Measurements from ENCODE around the gene CRB2.

The CRB2 gene

GRCh38 chr9:123331346-123332060 lies 24.5 kb upstream of the CRB2 start:
- TF ChIP-seq EP300 (IDR thresholded peaks at IDR 0.05; ENCODE audit: borderline replicate concordance) (no peak), YY1 (IDR thresholded peaks at IDR 0.05; ENCODE audit: low read depth) (no peak), TAF1 (IDR thresholded peaks at IDR 0.05; ENCODE audit: low read depth) (no peak), NFIC (IDR thresholded peaks at IDR 0.05) (no peak), FOXM1 (IDR thresholded peaks at IDR 0.05; ENCODE audit: borderline replicate concordance, low read depth) (no peak), TCF12 (IDR thresholded peaks at IDR 0.05; ENCODE audit: low read depth) (no peak), USF1 (IDR thresholded peaks at IDR 0.05) (no peak), ZBTB7A (IDR thresholded peaks at IDR 0.05; ENCODE audit: low read depth) (no peak), CEBPB (IDR thresholded peaks at IDR 0.05) (no peak), EGR1 (IDR thresholded peaks at IDR 0.05) (no peak), MAX (IDR thresholded peaks at IDR 0.05) (no peak)
- TF ChIP-seq, protein P1, sequence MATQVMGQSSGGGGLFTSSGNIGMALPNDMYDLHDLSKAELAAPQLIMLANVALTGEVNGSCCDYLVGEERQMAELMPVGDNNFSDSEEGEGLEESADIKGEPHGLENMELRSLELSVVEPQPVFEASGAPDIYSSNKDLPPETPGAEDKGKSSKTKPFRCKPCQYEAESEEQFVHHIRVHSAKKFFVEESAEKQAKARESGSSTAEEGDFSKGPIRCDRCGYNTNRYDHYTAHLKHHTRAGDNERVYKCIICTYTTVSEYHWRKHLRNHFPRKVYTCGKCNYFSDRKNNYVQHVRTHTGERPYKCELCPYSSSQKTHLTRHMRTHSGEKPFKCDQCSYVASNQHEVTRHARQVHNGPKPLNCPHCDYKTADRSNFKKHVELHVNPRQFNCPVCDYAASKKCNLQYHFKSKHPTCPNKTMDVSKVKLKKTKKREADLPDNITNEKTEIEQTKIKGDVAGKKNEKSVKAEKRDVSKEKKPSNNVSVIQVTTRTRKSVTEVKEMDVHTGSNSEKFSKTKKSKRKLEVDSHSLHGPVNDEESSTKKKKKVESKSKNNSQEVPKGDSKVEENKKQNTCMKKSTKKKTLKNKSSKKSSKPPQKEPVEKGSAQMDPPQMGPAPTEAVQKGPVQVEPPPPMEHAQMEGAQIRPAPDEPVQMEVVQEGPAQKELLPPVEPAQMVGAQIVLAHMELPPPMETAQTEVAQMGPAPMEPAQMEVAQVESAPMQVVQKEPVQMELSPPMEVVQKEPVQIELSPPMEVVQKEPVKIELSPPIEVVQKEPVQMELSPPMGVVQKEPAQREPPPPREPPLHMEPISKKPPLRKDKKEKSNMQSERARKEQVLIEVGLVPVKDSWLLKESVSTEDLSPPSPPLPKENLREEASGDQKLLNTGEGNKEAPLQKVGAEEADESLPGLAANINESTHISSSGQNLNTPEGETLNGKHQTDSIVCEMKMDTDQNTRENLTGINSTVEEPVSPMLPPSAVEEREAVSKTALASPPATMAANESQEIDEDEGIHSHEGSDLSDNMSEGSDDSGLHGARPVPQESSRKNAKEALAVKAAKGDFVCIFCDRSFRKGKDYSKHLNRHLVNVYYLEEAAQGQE (IDR thresholded peaks at IDR 0.05; ENCODE audit: low read depth) = no peak

- TF ChIP-seq FOXM1 (IDR thresholded peaks at IDR 0.05; ENCODE audit: borderline replicate concordance, low read depth) = no peak
- TF ChIP-seq ZBTB7A (IDR thresholded peaks at IDR 0.05; ENCODE audit: low read depth) = no peak
- no peak for TF ChIP-seq NFIC (IDR thresholded peaks at IDR 0.05)
- TF ChIP-seq, protein P1 (IDR thresholded peaks at IDR 0.05; ENCODE audit: low read depth) = no peak
- no peak for TF ChIP-seq YY1 (IDR thresholded peaks at IDR 0.05; ENCODE audit: low read depth)
- TF ChIP-seq CREB1 (IDR thresholded peaks at IDR 0.05; ENCODE audit: low read depth) = no peak
Observed at GRCh38 chr9:123334639-123335038, 21.4 kb upstream of the CRB2 start.

DNA sequence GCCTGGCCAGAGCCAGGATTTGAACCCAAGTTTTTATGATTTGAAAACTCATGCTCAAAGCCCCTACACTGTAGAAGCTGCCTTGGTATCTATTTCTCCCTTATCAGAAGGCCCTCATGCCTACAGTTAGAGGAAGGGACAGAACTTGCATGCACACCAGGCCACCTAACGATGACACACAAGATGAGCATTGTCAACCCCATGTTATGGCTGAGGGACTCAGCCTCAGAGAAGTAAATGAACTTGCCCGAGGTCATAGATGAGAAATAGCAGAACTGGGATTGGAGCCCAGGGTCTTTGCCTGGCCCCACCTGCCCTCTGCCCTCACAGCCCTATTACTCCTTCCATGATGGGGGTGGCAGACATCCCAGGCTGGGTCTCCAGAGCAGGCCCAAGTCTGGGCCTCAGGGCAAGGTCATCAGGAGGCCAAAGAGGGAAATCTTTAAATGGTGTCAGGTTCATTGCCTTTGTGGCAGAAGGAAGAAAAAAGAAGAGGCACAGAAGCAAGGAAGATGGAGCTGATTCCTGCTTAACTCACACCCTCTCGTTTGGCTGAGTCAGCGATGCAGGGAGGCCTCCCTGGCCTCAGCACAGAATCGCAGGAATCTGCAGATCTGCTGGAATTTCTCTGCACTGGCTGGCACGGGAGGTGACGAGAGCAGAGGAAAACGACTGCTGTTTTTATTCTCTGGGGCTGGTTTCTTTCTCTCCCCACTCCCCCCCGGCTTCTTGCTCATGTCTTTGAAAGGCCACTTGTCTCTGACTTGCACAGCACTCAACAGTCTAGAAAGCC lies 20.6 kb upstream of the CRB2 start:
- no peak for TF ChIP-seq CEBPB (IDR thresholded peaks at IDR 0.05)
- peak; percentile 40; the same call in 1 of the 2 replicates for TF ChIP-seq TEAD4 (IDR thresholded peaks at IDR 0.05)
- TF ChIP-seq TCF12 (IDR thresholded peaks at IDR 0.05; ENCODE audit: low read depth) = no peak
- TF ChIP-seq CREB1 (IDR thresholded peaks at IDR 0.05; ENCODE audit: low read depth) = no peak
- no peak for TF ChIP-seq EGR1 (IDR thresholded peaks at IDR 0.05)
- TF ChIP-seq TAF1 (IDR thresholded peaks at IDR 0.05; ENCODE audit: low read depth) = no peak

GRCh38 chr9:123335986-123336329 lies 20.0 kb upstream of the CRB2 start:
- TF ChIP-seq CREB1 (IDR thresholded peaks at IDR 0.05; ENCODE audit: low read depth) (no peak), TEAD4 (IDR thresholded peaks at IDR 0.05) (no peak), TAF1 (IDR thresholded peaks at IDR 0.05; ENCODE audit: low read depth) (no peak), NFIC (IDR thresholded peaks at IDR 0.05) (no peak), FOXM1 (IDR thresholded peaks at IDR 0.05; ENCODE audit: borderline replicate concordance, low read depth) (no peak), CEBPB (IDR thresholded peaks at IDR 0.05) (no peak), MAX (IDR thresholded peaks at IDR 0.05) (no peak), ZBTB7A (IDR thresholded peaks at IDR 0.05; ENCODE audit: low read depth) (no peak), YY1 (IDR thresholded peaks at IDR 0.05; ENCODE audit: low read depth) (no peak), EGR1 (IDR thresholded peaks at IDR 0.05) (no peak), RAD21 (IDR thresholded peaks at IDR 0.05; ENCODE audit: low read depth) (no peak), TCF12 (IDR thresholded peaks at IDR 0.05; ENCODE audit: low read depth) (no peak), EP300 (IDR thresholded peaks at IDR 0.05; ENCODE audit: borderline replicate concordance) (no peak), USF1 (IDR thresholded peaks at IDR 0.05) (no peak)
- TF ChIP-seq, protein P1 (IDR thresholded peaks at IDR 0.05; ENCODE audit: low read depth) = no peak
